ENCODE results near the gene METTL16.
A peak's percentile ranks its signal among the peaks of the same experiment; 100 is the strongest.
"Not testable (repeated sequence)": the region's sequence is repeated elsewhere in the genome, so short reads cannot be mapped to it uniquely, and the experiment has no call there.

The METTL16 gene

GRCh38 chr17:2450016-2450650 is 61.6 kb downstream of the METTL16 start:
- no peak for DNase-seq (ENCODE audit: low read depth)

GRCh38 chr17:2449486-2449885 is 62.2 kb downstream of the METTL16 start:
- DNase-seq (ENCODE audit: low read depth), result no peak

GRCh38 chr17:2447479-2447878 is 64.2 kb downstream of the METTL16 start:
- not testable (repeated sequence) for DNase-seq (ENCODE audit: low read depth)

- no peak for DNase-seq (ENCODE audit: low read depth)
Observed at GRCh38 chr17:2445638-2446037, 66.0 kb downstream of the METTL16 start.

GRCh38 chr17:2444382-2444781 is 67.3 kb downstream of the METTL16 start:
- no peak for DNase-seq (ENCODE audit: low read depth)

- DNase-seq (ENCODE audit: low read depth), result no peak
Observed at GRCh38 chr17:2442166-2442565, 69.5 kb downstream of the METTL16 start.

- DNase-seq (ENCODE audit: low read depth), result no peak
Observed at GRCh38 chr17:2440930-2441329, 70.8 kb downstream of the METTL16 start.

- not testable (repeated sequence) for DNase-seq (ENCODE audit: low read depth)
Observed at GRCh38 chr17:2439997-2440396, 71.7 kb downstream of the METTL16 start.

GRCh38 chr17:2438823-2439222 is 72.9 kb downstream of the METTL16 start:
- no peak for DNase-seq (ENCODE audit: low read depth)

- no peak for DNase-seq (ENCODE audit: low read depth)
Observed at GRCh38 chr17:2436316-2436905, 75.3 kb downstream of the METTL16 start.

- no peak for DNase-seq (ENCODE audit: low read depth)
Observed at GRCh38 chr17:2435862-2436261, 75.8 kb downstream of the METTL16 start.

- no peak for DNase-seq (ENCODE audit: low read depth)
Observed at GRCh38 chr17:2435181-2435741, 76.4 kb downstream of the METTL16 start.

GRCh38 chr17:2433696-2434095 is 78.0 kb downstream of the METTL16 start:
- DNase-seq (ENCODE audit: low read depth), result no peak

GRCh38 chr17:2427910-2428309 is 83.8 kb downstream of the METTL16 start:
- DNase-seq (ENCODE audit: low read depth), result no peak

GRCh38 chr17:2427215-2427614 is 84.5 kb downstream of the METTL16 start:
- no peak for DNase-seq (ENCODE audit: low read depth)

GRCh38 chr17:2423271-2423670 is 88.4 kb downstream of the METTL16 start:
- DNase-seq (ENCODE audit: low read depth), result no peak

GRCh38 chr17:2421315-2422147 is 90.2 kb downstream of the METTL16 start:
- DNase-seq (ENCODE audit: low read depth), result no peak

- no peak for DNase-seq (ENCODE audit: low read depth)
Observed at GRCh38 chr17:2420176-2420575, 91.5 kb downstream of the METTL16 start.

GRCh38 chr17:2419486-2419885 is 92.2 kb downstream of the METTL16 start:
- DNase-seq (ENCODE audit: low read depth), result no peak

- DNase-seq (ENCODE audit: low read depth), result no peak
Observed at GRCh38 chr17:2418572-2418971, 93.1 kb downstream of the METTL16 start.

- peak; percentile 75 for DNase-seq (ENCODE audit: low read depth)
Observed at GRCh38 chr17:2416010-2416734, 95.5 kb downstream of the METTL16 start.

- DNase-seq (ENCODE audit: low read depth), result no peak
Observed at GRCh38 chr17:2415081-2415480, 96.6 kb downstream of the METTL16 start.
